Endothelial cell of umbilical vein (primary cell): ENCODE results near the gene PHACTR1.

Source experiments
- EZH2 ChIP-seq: IDR thresholded peaks from 2 replicates; pipeline ENCODE4 v1.6.1; 2012; ENCODE audit warnings: borderline replicate concordance, low read depth, mild to moderate bottlenecking, moderate library complexity, low read length, inconsistent platforms; ENCODE audit not compliant: severe bottlenecking
- FOS ChIP-seq: IDR thresholded peaks from 2 replicates; pipeline ENCODE4 v1.6.1; 2011; ENCODE audit warnings: mild to moderate bottlenecking, low read length, moderate library complexity, borderline replicate concordance; ENCODE audit not compliant: insufficient read depth
- GATA2 ChIP-seq: IDR thresholded peaks from 2 replicates; pipeline ENCODE4 v1.7.0; 2011; ENCODE audit warnings: low read depth, mild to moderate bottlenecking, moderate library complexity, mixed read lengths, low read length; ENCODE audit not compliant: insufficient read length, insufficient read depth
- JUN ChIP-seq: IDR thresholded peaks from 2 replicates; pipeline ENCODE4 v1.6.1; 2011; ENCODE audit warnings: borderline replicate concordance, low read depth; ENCODE audit not compliant: insufficient read length, insufficient read depth
- MYC ChIP-seq: IDR thresholded peaks from one replicate; pipeline ENCODE4 v1.6.1; 2011; ENCODE audit warnings: mild to moderate bottlenecking, low read depth, low read length
- POLR2A ChIP-seq: IDR thresholded peaks from 2 replicates; pipeline ENCODE4 v1.6.1; 2012; ENCODE audit warnings: low read depth, mild to moderate bottlenecking, control low read depth, low read length
- POLR2AphosphoS5 ChIP-seq: IDR thresholded peaks from 2 replicates; pipeline ENCODE4 v1.6.1; 2012; ENCODE audit warnings: low read depth, mild to moderate bottlenecking, control low read depth, low read length, moderate library complexity; ENCODE audit not compliant: insufficient read depth
- TF ChIP-seq, protein P1 (sequence below): IDR thresholded peaks from 2 replicates; pipeline ENCODE4 v1.6.1; 2011; ENCODE audit not compliant: insufficient read depth, insufficient read length
- TF ChIP-seq, protein P2 (sequence below), 2 donors: IDR thresholded peaks; 1 replicate in 1 of 2; 2 replicates in 1 of 2; pipeline ENCODE4 v1.5.1; 2011; ENCODE audit warnings: low read length in 2 of 2, mild to moderate bottlenecking in 2 of 2, moderate library complexity in 2 of 2, control low read depth in 1 of 2, inconsistent platforms in 1 of 2, low read depth in 1 of 2; ENCODE audit not compliant: insufficient read depth in 1 of 2; ENCODE audit errors: extremely low read depth in 1 of 2

DNA sequence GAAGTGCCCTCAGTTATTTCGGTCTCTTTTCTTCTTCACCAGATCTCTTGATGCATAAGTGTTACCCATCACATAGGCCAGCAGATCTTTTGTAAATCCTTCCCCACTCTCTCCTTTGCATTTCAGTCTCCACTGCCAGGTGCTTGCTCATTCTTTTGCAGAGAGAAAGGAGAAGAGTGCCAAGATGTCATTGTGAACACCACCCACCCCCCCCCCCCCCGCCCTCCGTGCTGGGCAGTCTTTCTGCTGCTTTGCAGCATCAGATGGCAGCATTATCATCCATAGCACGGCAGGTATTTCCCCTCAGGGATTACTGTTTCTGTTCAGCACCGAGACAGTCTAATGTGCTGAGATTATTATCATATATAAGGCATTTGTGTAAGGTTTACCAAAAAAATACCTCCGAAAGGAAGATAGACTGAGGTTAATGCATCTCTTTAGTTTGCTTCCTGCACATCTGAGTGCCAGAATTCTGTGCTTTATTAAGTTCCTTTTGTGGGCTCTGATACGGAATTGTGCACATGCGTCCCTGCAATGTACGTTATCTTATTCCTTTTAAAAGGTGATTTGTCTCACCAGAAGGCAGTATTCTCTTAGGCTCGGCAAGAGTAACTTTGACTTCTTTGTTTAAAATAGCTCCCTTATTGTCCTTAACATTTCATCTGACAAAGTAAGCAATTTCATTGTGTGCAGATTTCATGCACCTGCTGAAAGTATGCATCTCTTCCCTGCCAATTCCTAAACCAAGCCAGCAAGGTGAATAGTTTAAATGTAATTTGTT, 128.8 kb downstream of the PHACTR1 start:
- no peak for TF ChIP-seq POLR2A
- TF ChIP-seq, protein P1, sequence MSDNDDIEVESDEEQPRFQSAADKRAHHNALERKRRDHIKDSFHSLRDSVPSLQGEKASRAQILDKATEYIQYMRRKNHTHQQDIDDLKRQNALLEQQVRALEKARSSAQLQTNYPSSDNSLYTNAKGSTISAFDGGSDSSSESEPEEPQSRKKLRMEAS, result no peak
- TF ChIP-seq, protein P2, sequence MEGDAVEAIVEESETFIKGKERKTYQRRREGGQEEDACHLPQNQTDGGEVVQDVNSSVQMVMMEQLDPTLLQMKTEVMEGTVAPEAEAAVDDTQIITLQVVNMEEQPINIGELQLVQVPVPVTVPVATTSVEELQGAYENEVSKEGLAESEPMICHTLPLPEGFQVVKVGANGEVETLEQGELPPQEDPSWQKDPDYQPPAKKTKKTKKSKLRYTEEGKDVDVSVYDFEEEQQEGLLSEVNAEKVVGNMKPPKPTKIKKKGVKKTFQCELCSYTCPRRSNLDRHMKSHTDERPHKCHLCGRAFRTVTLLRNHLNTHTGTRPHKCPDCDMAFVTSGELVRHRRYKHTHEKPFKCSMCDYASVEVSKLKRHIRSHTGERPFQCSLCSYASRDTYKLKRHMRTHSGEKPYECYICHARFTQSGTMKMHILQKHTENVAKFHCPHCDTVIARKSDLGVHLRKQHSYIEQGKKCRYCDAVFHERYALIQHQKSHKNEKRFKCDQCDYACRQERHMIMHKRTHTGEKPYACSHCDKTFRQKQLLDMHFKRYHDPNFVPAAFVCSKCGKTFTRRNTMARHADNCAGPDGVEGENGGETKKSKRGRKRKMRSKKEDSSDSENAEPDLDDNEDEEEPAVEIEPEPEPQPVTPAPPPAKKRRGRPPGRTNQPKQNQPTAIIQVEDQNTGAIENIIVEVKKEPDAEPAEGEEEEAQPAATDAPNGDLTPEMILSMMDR (IDR thresholded peaks at IDR 0.05; ENCODE audit: extremely low read depth in 1 of 2, insufficient read depth in 1 of 2, low read depth in 1 of 2, low read length in 2 of 2), result no peak
- no peak for TF ChIP-seq JUN
- TF ChIP-seq EZH2, result no peak
- no peak for TF ChIP-seq GATA2
- no peak for TF ChIP-seq MYC
- no peak for TF ChIP-seq POLR2AphosphoS5
- no peak for TF ChIP-seq FOS
